GM23338 (cell line): ENCODE data around the gene FAM20C. TPM values are rescaled to one million over a fixed set of nuclear protein-coding genes. Genes with fewer than 3 reads are reported as not detected.

Experiments used
- ATAC-seq: fragments of 200-7000 bp; cut with Tn5 transposase; 3 replicates; pipeline ENCODE4 v1.9.1; 2020
- DNase-seq: peaks from one replicate; pipeline ENCODE4 v3.0.0-alpha.2; 2015; ENCODE audit warnings: low spot score
- H2AFZ ChIP-seq: fragments of 200-600 bp; sonication (generic); 2 replicates; pipeline ENCODE4 v1.8.0; 2016; ENCODE audit warnings: antibody characterized with exemption, mild to moderate bottlenecking, moderate library complexity
- H3F3A ChIP-seq: fragments of 200-600 bp; sonication (generic); replicated peaks from 2 replicates; pipeline ENCODE4 v1.8.0; 2017; ENCODE audit warnings: antibody characterized with exemption, mixed run types, low read depth
- H3K27ac ChIP-seq: fragments of 200-600 bp; sonication (generic); 2 replicates; pipeline ENCODE4 v1.6.1; 2016; ENCODE audit warnings: low read depth
- H3K27me3 ChIP-seq: fragments of 200-600 bp; sonication (generic); 2 replicates; pipeline ENCODE4 v1.8.0; 2016; ENCODE audit warnings: mild to moderate bottlenecking, mixed run types, moderate library complexity; ENCODE audit not compliant: insufficient read depth
- H3K36me3 ChIP-seq: fragments of 200-600 bp; sonication (generic); 2 replicates; pipeline ENCODE4 v1.8.0; 2016; ENCODE audit warnings: mild to moderate bottlenecking; ENCODE audit not compliant: insufficient read depth
- H3K4me1 ChIP-seq: fragments of 200-600 bp; sonication (generic); 2 replicates; pipeline ENCODE4 v1.8.0; 2016; ENCODE audit warnings: mild to moderate bottlenecking, moderate library complexity; ENCODE audit not compliant: insufficient read depth
- H3K4me2 ChIP-seq: fragments of 200-600 bp; sonication (generic); 2 replicates; pipeline ENCODE4 v1.7.1; 2017; ENCODE audit warnings: mixed run types
- H3K4me3 ChIP-seq: fragments of 200-600 bp; sonication (generic); 2 replicates; pipeline ENCODE4 v1.6.1; 2016; ENCODE audit warnings: mixed run types
- H3K79me2 ChIP-seq: fragments of 200-600 bp; sonication (generic); replicated peaks from 2 replicates; pipeline ENCODE4 v1.8.0; 2017; ENCODE audit warnings: mild to moderate bottlenecking; ENCODE audit not compliant: insufficient read depth
- H3K9me2 ChIP-seq: fragments of 200-600 bp; sonication (generic); 2 replicates; pipeline ENCODE4 v1.8.0; 2017; ENCODE audit not compliant: insufficient read depth
- H4K20me1 ChIP-seq: fragments of 200-600 bp; sonication (generic); replicated peaks from 2 replicates; pipeline ENCODE4 v1.8.0; 2017; ENCODE audit warnings: mild to moderate bottlenecking; ENCODE audit not compliant: insufficient read depth
- H3K27ac Mint-ChIP-seq: 2 replicates; pipeline ENCODE4 v1.8.0; 2020; ENCODE audit warnings: inconsistent platforms, mild to moderate bottlenecking, moderate library complexity, mixed read lengths
- H3K27me3 Mint-ChIP-seq: 3 replicates; pipeline ENCODE4 v1.8.0; 2022; ENCODE audit warnings: low read depth, mild to moderate bottlenecking, moderate library complexity, mixed read lengths, inconsistent platforms; ENCODE audit not compliant: insufficient read depth, poor library complexity
- H3K36me3 Mint-ChIP-seq: 3 replicates; pipeline ENCODE4 v1.8.0; 2021; ENCODE audit warnings: low read depth, mild to moderate bottlenecking, inconsistent platforms, moderate library complexity, mixed read lengths
- H3K4me1 Mint-ChIP-seq: 3 replicates; pipeline ENCODE4 v1.8.0; 2020; ENCODE audit warnings: mild to moderate bottlenecking, inconsistent platforms, mixed read lengths
- H3K4me3 Mint-ChIP-seq: 3 replicates; pipeline ENCODE4 v1.8.0; 2021; ENCODE audit warnings: moderate library complexity, mild to moderate bottlenecking, inconsistent platforms, mixed read lengths
- H3K9me3 Mint-ChIP-seq: 3 replicates; pipeline ENCODE4 v1.8.0; 2020; ENCODE audit warnings: moderate library complexity, mild to moderate bottlenecking, inconsistent platforms, mixed read lengths
- CREB1 ChIP-seq: fragments of 250-450 bp; sonication (Bioruptor Pico); IDR thresholded peaks from 2 replicates; pipeline ENCODE4 v1.5.0; 2020; ENCODE audit warnings: low read depth, mild to moderate bottlenecking, moderate library complexity
- CTCF ChIP-seq, 2 experiments: fragments of 200-600 bp in 1 of 2; sonication (generic) in 1 of 2; conservative IDR thresholded peaks; 2 replicates each; pipeline versions ENCODE4 v1.5.1 to v1.6.1; 2016 to 2017; ENCODE audit warnings: antibody characterized with exemption in 2 of 2, low read depth in 2 of 2, mild to moderate bottlenecking in 2 of 2, moderate library complexity in 1 of 2
- ETS1 ChIP-seq: IDR thresholded peaks from 2 replicates; pipeline ENCODE4 v1.6.1; 2016; ENCODE audit warnings: antibody characterized with exemption
- EZH2 ChIP-seq: fragments of 200-600 bp; sonication (generic); IDR thresholded peaks from one replicate; pipeline ENCODE4 v1.8.0; 2017; ENCODE audit warnings: antibody characterized with exemption, mild to moderate bottlenecking, low read depth; ENCODE audit not compliant: unreplicated experiment
- EZH2phosphoT487 ChIP-seq: fragments of 200-600 bp; sonication (generic); IDR thresholded peaks from one replicate; pipeline ENCODE4 v1.8.1; 2018; ENCODE audit warnings: antibody characterized with exemption; ENCODE audit not compliant: unreplicated experiment
- JUNB ChIP-seq: IDR thresholded peaks from one replicate; pipeline ENCODE4 v1.6.1; 2016; ENCODE audit warnings: antibody characterized with exemption; ENCODE audit not compliant: unreplicated experiment
- NANOG ChIP-seq: IDR thresholded peaks from 2 replicates; pipeline ENCODE4 v1.6.1; 2016; ENCODE audit warnings: antibody characterized with exemption, borderline replicate concordance
- POLR2AphosphoS5 ChIP-seq: IDR thresholded peaks from 2 replicates; pipeline ENCODE4 v1.6.1; 2016; ENCODE audit warnings: antibody characterized with exemption, low read depth
- REST ChIP-seq: IDR thresholded peaks from one replicate; pipeline ENCODE4 v1.6.1; 2018; ENCODE audit warnings: antibody characterized with exemption; ENCODE audit not compliant: unreplicated experiment
- STAT1 ChIP-seq: IDR thresholded peaks from one replicate; pipeline ENCODE4 v1.6.1; 2016; ENCODE audit warnings: antibody characterized with exemption; ENCODE audit not compliant: unreplicated experiment
- ZNF114 ChIP-seq: fragments of 250-450 bp; sonication (Bioruptor Pico); IDR thresholded peaks from 2 replicates; pipeline ENCODE4 v1.5.0; 2020; ENCODE audit warnings: mild to moderate bottlenecking, moderate library complexity
- ZNF331 ChIP-seq: fragments of 250-450 bp; sonication (Bioruptor Pico); IDR thresholded peaks from 2 replicates; pipeline ENCODE4 v1.5.0; 2020; ENCODE audit warnings: low read depth, mild to moderate bottlenecking, moderate library complexity
- ZNF462 ChIP-seq: fragments of 250-450 bp; sonication (Bioruptor Pico); IDR thresholded peaks from 2 replicates; pipeline ENCODE4 v1.5.0; 2020; ENCODE audit warnings: mild to moderate bottlenecking, moderate library complexity
- polyA plus RNA-seq: library from polyadenylated mRNA; unstranded; fragments of >200 nt; fragmentation: Nextera tagmentation; extraction: Ambion mirVana; gene quantifications from 2 replicates; pipeline ENCODE4 v1.2.1, GENCODE V29; 2016
- total RNA-seq: library from RNA; depleted of rRNA; stranded (reverse); fragments of >200 nt; shearing (Covaris generic); gene quantifications from 2 replicates; pipeline ENCODE4 v1.2.3, GENCODE V29; 2014

The FAM20C gene
- total and polyA plus RNA-seq, 2 experiments from 2014 or later = 7.6 to 24.8 TPM

- TF ChIP-seq NANOG = no peak
These were observed 89.3 kb downstream of the FAM20C start (continued) for GRCh38 chr7:281637-282036.

- H3K27ac ChIP-seq = no peak overlapping the region
- no peak overlapping the region for H3K4me3 ChIP-seq
- no peak overlapping the region for H3K4me2 ChIP-seq
- H3K4me1 ChIP-seq = no peaks in the 10 kb centered on the region
- H3K79me2 ChIP-seq = no peaks in the 10 kb centered on the region
- 0 out of 2 replicates have a peak, but pooled peaks cover 5% of the 10 kb centered on the region for H3K9me2 ChIP-seq
- H3K27ac Mint-ChIP-seq = no peak overlapping the region
- no peaks in the 10 kb centered on the region for H4K20me1 ChIP-seq
- DNase-seq (no peak), ATAC-seq (no peak)
- peaks cover 22% of the 10 kb centered on the region; the same call in 2 of the 3 replicates for H3K36me3 Mint-ChIP-seq
- TF ChIP-seq REST (no peak), JUNB (no peak), CREB1 (CRISPR knock-in tag) (no peak), ZNF462 (CRISPR knock-in tag) (no peak), EZH2 (no peak), EZH2phosphoT487 (no peak), ZNF114 (CRISPR knock-in tag) (no peak), NANOG (no peak), ETS1 (no peak), ZNF331 (no peak), STAT1 (no peak), CTCF (conservative IDR thresholded peaks at IDR 0.05; ENCODE audit: low read depth in 2 of 2) (no peak), POLR2AphosphoS5 (no peak)
- H2AFZ ChIP-seq = no peak overlapping the region
- H3K9me3 Mint-ChIP-seq = peaks cover 67% of the 10 kb centered on the region
- peaks cover 5% of the 10 kb centered on the region for H3K27me3 Mint-ChIP-seq
- no peak overlapping the region for H3K4me3 Mint-ChIP-seq
- peaks cover 10% of the 10 kb centered on the region for H3K27me3 ChIP-seq
- no peaks in the 10 kb centered on the region for H3K4me1 Mint-ChIP-seq
- H3F3A ChIP-seq = no peaks in the 10 kb centered on the region
- H3K36me3 ChIP-seq = no peaks in the 10 kb centered on the region
These were observed 90.2 kb downstream of the FAM20C start for GRCh38 chr7:282621-283020.
